T-cell (primary cell): ENCODE data around the gene GRID1. TPM values are rescaled to one million over a fixed set of nuclear protein-coding genes. Genes with fewer than 3 reads are reported as not detected.

Experiments
- ATAC-seq, 4 experiments: fragments of 200-7000 bp in 3 of 4; fragments of 150-1000 bp in 1 of 4; cut with Tn5 transposase; replicated peaks in 1 of 4; 1 replicate in 3 of 4; 2 replicates in 1 of 4; pipeline ENCODE4 v1.10.0; 2021; ENCODE audit warnings: moderate library complexity in 3 of 4, mild to moderate bottlenecking in 2 of 4, moderate number of reproducible peaks in 1 of 4
- CTCF ChIA-PET, 2 donors: fragments of 300-600 bp; sonication (Branson Sonifier 250); formaldehyde crosslinking; loops; one replicate each; lab custom pipeline; 2022; ENCODE audit warnings: antibody characterized with exemption in 2 of 2; lab: Charles Lee
- POLR2A ChIA-PET, 2 donors: fragments of 300-600 bp; sonication (Branson Sonifier 250); formaldehyde crosslinking; loops; one replicate each; lab custom pipeline; 2022; ENCODE audit warnings: antibody characterized with exemption in 2 of 2; lab: Charles Lee
- DNase-seq, 35 experiments: peaks; one replicate each; pipeline versions ENCODE4 v3.0.0 to v3.0.0-alpha.2; 2013 to 2023
- H3K27ac ChIP-seq: one replicate; pipeline ENCODE4 v1.5.1; 2013; ENCODE audit warnings: low read length
- H3K27me3 ChIP-seq, 2 experiments: replicated peaks in 1 of 2; 1 replicate in 1 of 2; 2 replicates in 1 of 2; pipeline versions ENCODE4 v1.6.1 to v1.7.0; 2013; ENCODE audit warnings: low read length in 1 of 2, mixed read lengths in 1 of 2; ENCODE audit not compliant: control insufficient read depth in 2 of 2, insufficient read depth in 2 of 2; ENCODE audit errors: extremely low read depth in 1 of 2
- H3K36me3 ChIP-seq, 2 donors: 1 replicate in 1 of 2; 2 replicates in 1 of 2; pipeline versions ENCODE4 v1.6.1 to v1.7.0; 2013; ENCODE audit warnings: low read length in 1 of 2; ENCODE audit not compliant: control insufficient read depth in 2 of 2, insufficient read depth in 1 of 2; ENCODE audit errors: extremely low read depth in 1 of 2
- H3K4me1 ChIP-seq, 2 experiments: 1 replicate in 1 of 2; 2 replicates in 1 of 2; pipeline versions ENCODE4 v1.6.1 to v1.7.0; 2013; ENCODE audit warnings: low read length in 2 of 2, mixed read lengths in 1 of 2; ENCODE audit not compliant: insufficient read depth in 2 of 2, control insufficient read depth in 1 of 2; ENCODE audit errors: extremely low read depth in 1 of 2
- H3K4me3 ChIP-seq, 2 donors: 1 replicate in 1 of 2; 2 replicates in 1 of 2; pipeline versions ENCODE4 v1.5.1 to v1.7.0; 2013; ENCODE audit warnings: mild to moderate bottlenecking in 2 of 2, low read length in 1 of 2, moderate library complexity in 1 of 2; ENCODE audit not compliant: control insufficient read depth in 1 of 2; ENCODE audit errors: extremely low read depth in 1 of 2
- H3K9me3 ChIP-seq: 2 replicates; pipeline ENCODE4 v1.7.0; 2013
- H3K27ac Mint-ChIP-seq, 2 donors: one replicate each; pipeline ENCODE4 v1.8.0; 2020 to 2021; ENCODE audit warnings: mild to moderate bottlenecking in 2 of 2, mixed read lengths in 2 of 2
- H3K27me3 Mint-ChIP-seq, 2 donors: one replicate each; pipeline ENCODE4 v1.8.0; 2021 to 2022; ENCODE audit warnings: mixed read lengths in 2 of 2
- H3K36me3 Mint-ChIP-seq: one replicate; pipeline ENCODE4 v1.8.0; 2021; ENCODE audit warnings: mixed read lengths
- H3K4me1 Mint-ChIP-seq, 3 donors: one replicate each; pipeline ENCODE4 v1.8.0; 2020 to 2022; ENCODE audit warnings: mixed read lengths in 3 of 3, mild to moderate bottlenecking in 1 of 3
- H3K4me3 Mint-ChIP-seq, 3 donors: one replicate each; pipeline ENCODE4 v1.8.0; 2020 to 2022; ENCODE audit warnings: mild to moderate bottlenecking in 3 of 3, mixed read lengths in 3 of 3, moderate library complexity in 3 of 3
- H3K9me3 Mint-ChIP-seq, 3 donors: one replicate each; pipeline ENCODE4 v1.8.0; 2020 to 2022; ENCODE audit warnings: mixed read lengths in 3 of 3
- WGBS: methylation state at CpG from one replicate; pipeline ENCODE4 v1.1.5; 2013; ENCODE audit warnings: missing lambda C conversion rate; ENCODE audit not compliant: insufficient coverage; 5-methylcytosine and 5-hydroxymethylcytosine counted together
- total RNA-seq, 35 experiments: library from RNA in 6 of 35; stranded (reverse) in 6 of 35; fragments of 120-200 nt in 1 of 35; gene quantifications; one replicate each; pipeline versions ENCODE4 v1.2.1 to v1.2.4 and lab custom pipeline; 2013 to 2026

The GRID1 gene
- total RNA-seq, 5 donors from 2014 or later (not counting 1 experiment from before 2014, with no cell fraction given) = 0.68 TPM; not detected in 4

DNA sequence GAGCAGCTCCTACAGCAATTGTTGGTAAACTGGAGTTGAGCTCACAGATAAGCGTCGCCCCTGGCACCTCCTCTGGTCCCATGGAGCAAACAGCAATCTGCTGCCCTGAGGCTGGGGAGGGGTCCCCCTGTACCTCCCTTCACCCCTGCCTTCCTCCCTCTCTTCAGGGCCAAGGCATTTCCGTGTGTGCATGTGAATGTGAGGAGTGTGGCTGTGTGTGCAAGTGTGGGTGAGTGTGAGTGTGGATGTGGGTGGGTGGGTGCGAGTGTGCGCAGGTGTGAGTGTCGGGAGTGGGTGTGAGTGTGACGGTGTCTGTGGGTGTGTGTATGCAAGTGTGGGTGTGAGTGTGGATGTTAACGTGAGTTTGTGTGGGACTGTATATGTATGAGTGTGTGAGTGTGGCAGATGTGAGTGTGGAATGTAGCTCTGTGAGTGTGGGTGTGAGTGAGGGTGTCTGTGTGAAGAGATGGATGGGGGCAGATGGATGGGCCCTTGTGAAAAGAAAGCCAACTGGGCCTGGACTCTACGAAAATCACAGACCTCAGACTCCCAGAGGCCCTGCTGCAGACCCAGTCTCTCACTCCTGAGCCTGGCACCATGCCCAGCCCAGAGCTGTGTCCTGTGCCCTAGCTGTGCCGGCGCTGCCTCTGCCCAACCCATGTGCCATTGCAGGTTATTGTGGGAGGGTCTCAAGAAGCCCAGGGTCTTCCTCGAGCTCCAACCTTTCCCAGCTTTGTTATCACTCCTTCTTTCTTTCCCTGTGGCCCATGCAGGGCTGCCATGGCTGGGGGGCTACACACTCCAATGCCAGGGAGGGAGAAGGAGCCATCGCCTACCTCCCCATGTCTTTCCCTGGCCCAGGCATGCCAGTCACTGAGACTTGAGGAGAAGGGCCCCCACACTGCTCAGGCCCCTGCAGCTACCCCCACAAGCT is 73.9 kb downstream of the GRID1 start:
- Histone ChIP-seq H3K4me1 (no peaks in the 10 kb centered on the region), H3K9me3 (no peaks in the 10 kb centered on the region), H3K4me3 (no peak overlapping the region), H3K27ac (no peak overlapping the region), H3K36me3 (no peaks in the 10 kb centered on the region), H3K27me3 (peaks cover 0 to 33% of the 10 kb centered on the region in 2 experiments)
- no peak overlapping the region for H3K27ac Mint-ChIP-seq
- ChIA-PET POLR2A (no interaction called here), CTCF (no interaction called here)
- 46% methylated on average over 8 of the region's 13 CpGs for WGBS
- DNase-seq (no peak), ATAC-seq (peak in 1 of 4 experiments; percentile 10)
- H3K9me3 Mint-ChIP-seq = no peaks in the 10 kb centered on the region
- no peak overlapping the region for H3K4me3 Mint-ChIP-seq
- H3K4me1 Mint-ChIP-seq = no peaks in the 10 kb centered on the region
- H3K27me3 Mint-ChIP-seq = peaks cover 15 to 16% of the 10 kb centered on the region in 2 donors
- H3K36me3 Mint-ChIP-seq = no peaks in the 10 kb centered on the region

DNA sequence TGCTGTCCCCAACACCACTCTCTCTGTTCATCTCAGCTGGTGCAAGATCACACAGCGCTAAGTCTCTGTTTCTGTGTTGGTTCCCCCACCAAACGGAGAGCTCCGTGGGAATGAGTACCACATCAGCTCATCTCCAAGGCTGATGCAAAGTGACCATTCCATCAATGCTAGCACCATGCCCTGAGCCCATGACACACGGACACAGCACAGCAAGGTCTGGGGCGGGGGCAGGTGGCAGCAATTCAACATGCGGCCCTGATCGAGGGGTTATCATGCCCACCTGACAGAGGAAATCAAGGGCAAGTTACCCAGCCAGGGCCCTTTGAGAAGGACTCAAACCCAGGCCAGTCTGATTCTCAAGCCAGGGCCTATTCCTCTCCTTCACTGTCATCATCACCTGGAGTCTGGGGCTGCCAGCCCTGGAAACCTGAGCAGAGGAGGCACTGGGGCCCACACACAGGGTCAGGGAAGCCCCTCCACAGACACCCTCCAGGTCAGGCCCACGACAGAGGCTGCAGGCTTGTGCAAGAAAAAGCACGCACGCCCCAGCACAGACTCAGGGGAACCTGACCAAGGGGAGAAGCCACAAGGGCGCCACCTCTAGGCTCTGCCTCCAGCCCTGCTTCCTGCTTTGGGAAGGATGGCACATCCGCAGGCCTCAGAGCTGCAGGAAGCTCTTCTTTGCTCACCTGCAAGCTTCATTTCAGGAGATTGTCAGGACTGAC is 74.8 kb downstream of the GRID1 start:
- H3K9me3 ChIP-seq = no peaks in the 10 kb centered on the region
- H3K27me3 ChIP-seq = peaks cover 0 to 35% of the 10 kb centered on the region in 2 experiments
- no peak overlapping the region for H3K27ac ChIP-seq
- H3K4me1 Mint-ChIP-seq = no peaks in the 10 kb centered on the region
- POLR2A ChIA-PET = no interaction called here
- H3K36me3 Mint-ChIP-seq = no peaks in the 10 kb centered on the region
- no peaks in the 10 kb centered on the region for H3K36me3 ChIP-seq
- peaks cover 15 to 16% of the 10 kb centered on the region in 2 donors for H3K27me3 Mint-ChIP-seq
- no peak overlapping the region for H3K4me3 Mint-ChIP-seq
- no peak overlapping the region for H3K4me3 ChIP-seq
- no peaks in the 10 kb centered on the region for H3K4me1 ChIP-seq
- H3K9me3 Mint-ChIP-seq = no peaks in the 10 kb centered on the region
- H3K27ac Mint-ChIP-seq = no peak overlapping the region
- no peak for DNase-seq
- 72% methylated on average over 12 of the region's 12 CpGs for WGBS
- CTCF ChIA-PET = no interaction called here
- no peak for ATAC-seq

DNA sequence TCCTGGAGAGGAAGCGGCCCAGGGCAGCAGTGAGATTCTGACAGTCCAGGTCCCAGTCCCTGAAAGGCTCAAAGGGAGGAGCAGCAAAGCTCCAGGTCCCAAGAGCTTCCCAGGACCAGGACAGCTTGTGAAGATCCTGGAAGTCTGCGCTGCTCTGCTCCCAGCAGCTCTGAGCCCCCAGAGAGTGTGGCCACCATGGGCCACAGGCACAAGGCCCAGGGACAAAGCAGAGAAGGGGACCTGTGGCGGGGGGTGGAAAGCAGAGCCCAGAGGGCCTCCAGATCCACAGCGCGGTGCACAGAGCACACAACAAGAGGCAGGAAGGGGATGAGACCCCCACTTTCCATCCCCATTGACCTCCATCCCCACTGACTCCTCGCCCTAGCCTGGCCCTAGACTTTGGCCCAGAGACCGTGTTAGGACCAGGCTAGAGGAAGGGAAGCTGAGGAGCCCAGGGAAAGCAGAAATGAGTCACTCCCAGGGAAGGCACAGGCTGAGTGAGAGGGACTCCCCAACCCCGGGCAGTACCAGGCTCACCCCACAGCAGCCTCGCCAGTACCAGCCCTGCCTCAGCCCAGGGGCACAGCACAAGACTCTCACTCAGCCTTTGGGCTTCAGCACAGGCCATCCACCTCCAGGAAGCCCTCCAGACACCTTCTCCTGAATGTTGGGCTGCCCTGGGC is 75.5 kb downstream of the GRID1 start:
- CTCF ChIA-PET = no interaction called here
- Mint-ChIP-seq H3K27ac (no peak overlapping the region), H3K4me3 (no peak overlapping the region), H3K27me3 (peaks cover 15 to 16% of the 10 kb centered on the region in 2 donors), H3K4me1 (no peaks in the 10 kb centered on the region), H3K36me3 (no peaks in the 10 kb centered on the region), H3K9me3 (no peaks in the 10 kb centered on the region)
- no peaks in the 10 kb centered on the region for H3K4me1 ChIP-seq
- H3K36me3 ChIP-seq = no peaks in the 10 kb centered on the region
- ATAC-seq (no peak), DNase-seq (no peak)
- 43% methylated on average over 5 of the region's 9 CpGs for WGBS
- no peak overlapping the region for H3K27ac ChIP-seq
- H3K4me3 ChIP-seq = no peak overlapping the region
- POLR2A ChIA-PET = no interaction called here
- H3K9me3 ChIP-seq = no peaks in the 10 kb centered on the region
- H3K27me3 ChIP-seq = peaks cover 0 to 37% of the 10 kb centered on the region in 2 experiments

DNA sequence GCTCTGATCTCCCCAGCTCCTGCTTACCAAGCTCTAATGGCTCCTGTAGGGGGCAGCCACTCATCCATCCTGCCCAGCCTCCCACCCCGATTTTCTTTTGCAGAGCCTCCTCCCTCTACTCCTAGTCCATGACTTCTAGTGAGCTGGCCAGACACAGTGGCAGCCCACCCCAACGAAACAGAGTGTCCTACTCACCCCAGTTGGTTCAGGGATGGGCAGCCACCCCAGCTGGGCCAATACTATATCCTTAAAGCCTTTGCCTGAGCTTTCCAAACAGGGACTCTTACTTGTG is 77.1 kb downstream of the GRID1 start:
- CTCF ChIA-PET = no interaction called here
- H3K9me3 ChIP-seq = no peaks in the 10 kb centered on the region
- Mint-ChIP-seq H3K27ac (no peak overlapping the region), H3K4me3 (no peak overlapping the region), H3K9me3 (no peaks in the 10 kb centered on the region), H3K4me1 (no peaks in the 10 kb centered on the region), H3K36me3 (no peaks in the 10 kb centered on the region), H3K27me3 (peaks cover 7 to 15% of the 10 kb centered on the region in 2 donors)
- H3K27ac ChIP-seq = no peak overlapping the region
- POLR2A ChIA-PET = no interaction called here
- WGBS = 39% methylated on average over 2 of the region's 2 CpGs
- H3K4me1 ChIP-seq = no peaks in the 10 kb centered on the region
- H3K36me3 ChIP-seq = no peaks in the 10 kb centered on the region
- ATAC-seq (no peak), DNase-seq (no peak)
- no peak overlapping the region for H3K4me3 ChIP-seq
- peaks cover 0 to 37% of the 10 kb centered on the region in 2 experiments for H3K27me3 ChIP-seq

DNA sequence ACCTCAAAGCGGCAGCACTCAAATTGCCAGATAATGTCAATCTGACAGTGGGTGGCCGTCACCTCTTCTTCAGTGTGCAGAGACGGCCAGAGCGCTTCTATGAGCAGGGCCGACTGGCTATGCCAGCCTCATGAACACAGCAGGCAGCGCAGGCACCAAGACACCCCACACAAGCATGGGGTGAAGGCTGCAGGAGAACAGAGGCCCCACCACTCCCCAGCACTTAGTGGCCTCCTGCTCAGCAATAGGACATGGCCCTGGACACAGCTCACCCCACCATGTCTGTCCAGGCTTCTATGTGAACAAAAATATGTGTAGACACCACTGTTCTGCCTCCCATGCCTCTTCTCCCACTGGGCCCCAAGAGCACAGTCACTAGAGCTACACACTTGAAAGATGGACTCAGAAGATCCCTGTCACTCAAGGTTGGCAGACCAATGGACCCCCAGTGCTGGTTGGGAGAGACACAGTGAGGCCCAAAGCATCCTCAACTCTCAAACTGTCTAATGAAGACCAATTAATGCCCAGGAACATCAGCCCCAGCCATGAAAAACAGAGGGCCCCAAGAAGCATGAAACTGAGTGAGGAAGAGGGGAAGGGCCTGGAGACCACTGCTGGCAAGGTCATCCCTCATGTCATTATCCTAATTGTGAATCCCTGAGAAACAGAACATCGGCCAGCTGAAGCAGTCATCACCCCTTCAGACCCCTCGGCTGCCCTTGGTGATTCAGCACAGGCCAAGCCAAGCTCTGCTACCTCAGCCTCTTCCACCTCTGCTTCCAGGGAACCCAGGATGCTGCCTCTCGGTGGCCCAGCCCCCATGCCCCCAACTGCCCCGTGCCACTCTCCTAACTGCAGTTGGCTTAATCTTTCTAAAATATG is 77.7 kb downstream of the GRID1 start:
- DNase-seq = no peak
- H3K4me1 ChIP-seq = no peaks in the 10 kb centered on the region
- ATAC-seq = no peak
- Mint-ChIP-seq H3K9me3 (no peaks in the 10 kb centered on the region), H3K36me3 (no peaks in the 10 kb centered on the region), H3K4me3 (no peak overlapping the region), H3K4me1 (no peaks in the 10 kb centered on the region), H3K27me3 (peaks cover 3 to 13% of the 10 kb centered on the region in 2 donors), H3K27ac (no peak overlapping the region)
- POLR2A ChIA-PET = no interaction called here
- H3K27me3 ChIP-seq = peaks cover 0 to 34% of the 10 kb centered on the region in 2 experiments
- H3K9me3 ChIP-seq = no peaks in the 10 kb centered on the region
- WGBS = 80% methylated on average over 10 of the region's 10 CpGs
- H3K36me3 ChIP-seq = no peaks in the 10 kb centered on the region
- CTCF ChIA-PET = no interaction called here
- no peak overlapping the region for H3K27ac ChIP-seq
- H3K4me3 ChIP-seq = no peak overlapping the region
